ENCODE results near the gene IQSEC3.

IQSEC3 gene

GRCh38 chr12:101969-102878, 35.7 kb downstream of the IQSEC3 start:
- Histone ChIP-seq H3K9me3 (ENCODE audit: control insufficient read depth, insufficient read depth, low read depth, low read length) (no peaks in the 10 kb centered on the region), H3K4me1 (ENCODE audit: control insufficient read depth, insufficient read depth, low read length) (peaks cover 7% of the 10 kb centered on the region; the same call in 1 of the 2 replicates), H3K36me3 (ENCODE audit: control insufficient read depth in 2 of 2, insufficient read depth in 1 of 2, low read length in 2 of 2) (no peaks in the 10 kb centered on the region), H3K27ac (ENCODE audit: extremely low read depth, low read depth, low read length) (no peak overlapping the region), H3K4me3 (ENCODE audit: low read depth, low read length) (no peak overlapping the region)
- TF ChIP-seq ZNF549 (tag by site-specific recombination; IDR thresholded peaks at IDR 0.05): no peak
- peak; percentile 48; the same call in 1 of the 2 replicates for TF ChIP-seq SP2 (tag by site-specific recombination; IDR thresholded peaks at IDR 0.05)
- no peak for TF ChIP-seq ZNF701 (tag by site-specific recombination; IDR thresholded peaks at IDR 0.05)
- no peak for TF ChIP-seq ZNF19 (tag by site-specific recombination; IDR thresholded peaks at IDR 0.05; ENCODE audit: low read depth)
- no peak for TF ChIP-seq TRIM28 (IDR thresholded peaks at IDR 0.05; ENCODE audit: borderline replicate concordance, low read length)
- TF ChIP-seq ZNF558 (tag by site-specific recombination; IDR thresholded peaks at IDR 0.05): no peak
- no peak for TF ChIP-seq ZNF133 (tag by site-specific recombination; IDR thresholded peaks at IDR 0.05)
- TF ChIP-seq ZBTB17 (tag by site-specific recombination; IDR thresholded peaks at IDR 0.05): peak; percentile 46
- TF ChIP-seq SP3 (tag by site-specific recombination; IDR thresholded peaks at IDR 0.05): peak; percentile 44
- no peak for TF ChIP-seq GFI1B (tag by site-specific recombination; IDR thresholded peaks at IDR 0.05)
- no peak for TF ChIP-seq ZNF214 (tag by site-specific recombination; IDR thresholded peaks at IDR 0.05; ENCODE audit: borderline replicate concordance)
- TF ChIP-seq SP7 (tag by site-specific recombination; IDR thresholded peaks at IDR 0.05): no peak
- TF ChIP-seq ZNF645 (tag by site-specific recombination; IDR thresholded peaks at IDR 0.05): no peak
- TF ChIP-seq ZBTB11 (tag by site-specific recombination; conservative IDR thresholded peaks at IDR 0.05; ENCODE audit: low read depth): no peak
- TF ChIP-seq MEIS1 (CRISPR knock-in tag; IDR thresholded peaks at IDR 0.05; ENCODE audit: borderline replicate concordance): no peak
- no peak for TF ChIP-seq AEBP2 (tag by site-specific recombination; IDR thresholded peaks at IDR 0.05; ENCODE audit: borderline replicate concordance)
- TF ChIP-seq KLF16 (tag by site-specific recombination; IDR thresholded peaks at IDR 0.05): no peak
- TF ChIP-seq ZNF600 (tag by site-specific recombination; IDR thresholded peaks at IDR 0.05): peak; percentile 74
- no peak for TF ChIP-seq BCL11A (tag by site-specific recombination; IDR thresholded peaks at IDR 0.05; ENCODE audit: low read depth)
- no peak for TF ChIP-seq ZNF114 (tag by site-specific recombination; IDR thresholded peaks at IDR 0.05)
- TF ChIP-seq ZNF518A (tag by site-specific recombination; conservative IDR thresholded peaks at IDR 0.05; ENCODE audit: low read depth): no peak
- no peak for TF ChIP-seq ZNF580 (tag by site-specific recombination; IDR thresholded peaks at IDR 0.05)
- no peak for TF ChIP-seq ZNF292 (tag by site-specific recombination; IDR thresholded peaks at IDR 0.05; ENCODE audit: borderline replicate concordance, low read depth)
- TF ChIP-seq ZNF404 (tag by site-specific recombination; IDR thresholded peaks at IDR 0.05): no peak
- TF ChIP-seq ZNF169 (tag by site-specific recombination; IDR thresholded peaks at IDR 0.05): no peak
- CTCF ChIA-PET: interaction anchor here (0.8 kb wide), 1 partner anchor 802 kb away, joined by 3 read pairs; no protein-coding TSS in a partner anchor
- POLR2A ChIA-PET: interaction anchor here (0.7 kb wide), 1 partner anchor 183 kb away, joined by 12 read pairs; no protein-coding TSS in a partner anchor
